ENCODE data around the gene FRS2.

Gene FRS2

GRCh38 chr12:69623970-69624369 lies 153.8 kb downstream of the FRS2 start:
- peak; percentile 39 for DNase-seq (ENCODE audit: low read depth)
- H3K4me3 ChIP-seq (replicated peaks; ENCODE audit: low read depth, low read length): no peak overlapping the region
- no peak for TF ChIP-seq CTCF (IDR thresholded peaks at IDR 0.05; ENCODE audit: low read length, missing control alignments)

DNA sequence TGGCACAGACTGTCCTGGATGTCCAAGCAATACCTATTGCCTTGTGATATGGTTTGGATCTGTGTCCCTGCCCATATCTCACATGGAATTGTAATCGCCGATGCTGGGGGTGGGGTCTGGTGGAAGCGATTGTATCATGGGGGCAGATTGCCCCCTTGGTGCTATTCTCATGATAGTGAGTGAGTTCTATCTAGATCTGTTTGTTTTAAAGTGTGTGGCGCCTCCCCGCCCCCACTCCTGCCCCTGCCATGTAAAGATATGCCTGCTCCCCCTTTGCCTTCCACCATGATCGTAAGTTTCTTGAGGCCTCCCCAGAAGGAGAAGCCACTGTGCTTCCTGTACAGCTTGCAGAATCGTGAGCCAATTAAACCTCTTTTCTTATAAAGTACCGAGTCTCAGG lies 157.3 kb downstream of the FRS2 start:
- H3K4me3 ChIP-seq (replicated peaks; ENCODE audit: low read depth, low read length): no peak overlapping the region
- DNase-seq (ENCODE audit: low read depth): no peak
- TF ChIP-seq CTCF (IDR thresholded peaks at IDR 0.05; ENCODE audit: low read length, missing control alignments): no peak

Measured in fibroblast of pulmonary artery (primary cell).